HG02943 (cell line): ENCODE results near the gene ABTB1.

ENCODE experiments used
- ATAC-seq: cut with Tn5 transposase; IDR thresholded peaks from one replicate; pipeline ENCODE4 v1.9.1; 2021; ENCODE audit warnings: mild to moderate bottlenecking, low read depth, moderate library complexity; ENCODE audit not compliant: unreplicated experiment

The ABTB1 gene

GRCh38 chr3:127672429-127673190 is at the start of gene ABTB1:
Gene ABTB1, plus strand, starts transcription at chr3:127672952. Its CDS starts 74 bp downstream, at chr3:127673026.
- peak; percentile 68 for ATAC-seq

DNA sequence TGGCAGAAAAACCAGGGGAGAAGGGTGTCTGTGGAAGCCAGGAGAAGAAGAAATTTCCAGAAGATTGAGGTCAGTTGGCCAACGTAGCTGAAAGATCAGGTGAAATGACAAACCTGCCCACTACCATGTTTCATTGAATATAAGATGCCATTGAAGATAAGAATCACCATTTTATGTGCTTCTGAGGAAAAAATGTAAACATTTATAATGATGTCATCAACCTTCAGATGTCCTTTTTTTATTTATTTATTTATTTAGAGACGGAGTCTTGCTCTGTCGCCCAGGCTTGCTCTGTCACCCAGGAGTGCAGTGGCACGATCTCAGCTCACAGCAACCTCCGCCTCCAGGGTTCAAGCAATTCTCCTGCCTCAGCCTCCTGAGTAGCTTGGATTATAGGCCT is 48.7 kb upstream of the ABTB1 start:
- ATAC-seq: no peak

- no peak for ATAC-seq
Measured at GRCh38 chr3:127625821-127626220, 46.9 kb upstream of the ABTB1 start.

DNA sequence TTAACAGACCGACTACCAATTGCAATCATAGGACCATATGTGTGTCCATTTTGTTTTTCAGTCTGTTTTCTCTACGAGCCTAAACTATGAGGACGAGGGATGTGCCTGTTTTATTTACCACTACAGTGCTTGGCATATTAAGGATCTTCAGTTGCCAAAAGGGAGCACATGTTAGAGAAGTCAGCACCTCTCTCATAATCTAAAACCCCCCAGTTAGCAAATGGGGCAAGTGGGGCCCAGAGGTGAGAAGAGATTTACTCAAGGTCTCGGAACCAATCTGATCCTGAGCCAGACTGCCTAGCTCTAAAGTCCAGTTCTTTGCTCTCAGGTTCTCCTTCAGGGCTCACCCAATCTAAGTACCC is 44.3 kb upstream of the ABTB1 start:
- no peak for ATAC-seq

DNA sequence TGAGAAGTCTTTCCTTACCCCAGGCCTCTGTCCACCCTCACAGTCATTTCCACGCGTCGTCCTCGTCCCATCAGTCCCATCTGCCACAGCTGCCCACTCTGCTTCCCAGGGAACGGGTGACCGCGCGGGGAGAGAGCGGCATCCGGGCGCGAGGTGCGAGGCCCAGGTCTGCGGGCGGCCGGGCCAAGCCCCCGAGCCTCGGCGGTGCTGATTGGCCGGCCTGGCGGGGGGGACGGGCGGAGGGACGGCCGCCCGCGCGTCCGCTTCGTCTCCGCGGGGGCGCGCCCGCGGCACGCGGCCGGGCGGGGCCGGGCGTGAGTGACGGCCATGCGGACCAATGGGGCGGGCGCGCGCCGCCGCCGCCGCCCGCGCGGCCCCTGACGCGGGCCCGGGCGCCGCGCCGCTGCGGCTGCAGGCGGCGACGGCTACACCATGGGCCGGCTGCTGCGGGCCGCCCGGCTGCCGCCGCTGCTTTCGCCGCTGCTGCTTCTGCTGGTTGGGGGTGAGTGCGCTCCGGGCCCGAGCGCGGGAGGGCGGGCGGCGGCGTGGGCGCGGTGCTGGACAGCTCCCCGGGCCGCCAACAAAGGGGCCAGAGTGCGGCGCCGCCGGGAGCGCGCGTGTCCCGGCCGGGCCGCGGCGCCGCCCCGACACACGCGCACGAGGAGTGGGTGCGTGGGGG is 43.8 kb upstream of the ABTB1 start, which contains the start of gene PODXL2:
PODXL2 (plus strand) TSS at position 398 of the 679 bp plus-strand sequence; CDS start at position 433, 35 bp downstream.
- ATAC-seq: no peak

GRCh38 chr3:127629467-127630403 is 43.0 kb upstream of the ABTB1 start:
- no peak for ATAC-seq

- ATAC-seq: no peak
Measured at GRCh38 chr3:127630811-127631714, 41.7 kb upstream of the ABTB1 start.

DNA sequence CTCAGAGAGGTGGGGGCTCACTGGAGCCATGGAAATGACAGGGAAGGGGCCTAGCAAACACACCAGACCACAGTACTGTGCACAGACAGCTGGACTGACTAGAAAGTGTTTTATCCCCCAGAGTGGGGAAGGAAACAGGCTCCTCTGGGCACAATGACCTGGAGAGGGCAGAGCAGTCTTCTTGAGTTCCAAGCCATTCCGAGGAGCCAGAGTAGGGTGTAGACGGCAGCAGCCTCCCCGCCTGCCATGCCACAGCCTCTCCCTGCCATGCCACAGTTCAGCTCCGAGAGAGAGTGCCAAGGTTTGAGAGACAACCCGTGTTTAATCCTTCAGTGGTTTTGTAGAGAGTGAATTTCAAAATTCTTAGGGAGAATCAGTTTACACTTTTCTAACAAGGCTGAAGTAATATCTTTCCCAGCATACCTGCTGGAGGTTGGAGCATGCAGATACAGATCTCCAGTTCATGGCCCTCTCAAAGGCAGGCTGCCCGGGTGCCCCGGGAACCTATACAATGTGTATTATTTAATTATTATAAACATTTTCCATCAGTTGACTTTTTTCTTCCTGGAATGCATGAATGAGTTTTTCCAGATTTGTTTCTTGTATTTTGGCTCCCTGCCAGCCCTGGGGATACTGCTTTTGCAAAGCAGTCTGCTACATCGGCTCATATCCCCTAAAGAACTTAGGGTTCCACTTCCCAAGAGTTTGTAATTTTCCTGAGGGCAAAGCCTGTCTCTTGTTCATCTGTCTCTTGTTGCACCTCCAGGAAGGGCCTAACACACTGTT is 40.5 kb upstream of the ABTB1 start:
- no peak for ATAC-seq

DNA sequence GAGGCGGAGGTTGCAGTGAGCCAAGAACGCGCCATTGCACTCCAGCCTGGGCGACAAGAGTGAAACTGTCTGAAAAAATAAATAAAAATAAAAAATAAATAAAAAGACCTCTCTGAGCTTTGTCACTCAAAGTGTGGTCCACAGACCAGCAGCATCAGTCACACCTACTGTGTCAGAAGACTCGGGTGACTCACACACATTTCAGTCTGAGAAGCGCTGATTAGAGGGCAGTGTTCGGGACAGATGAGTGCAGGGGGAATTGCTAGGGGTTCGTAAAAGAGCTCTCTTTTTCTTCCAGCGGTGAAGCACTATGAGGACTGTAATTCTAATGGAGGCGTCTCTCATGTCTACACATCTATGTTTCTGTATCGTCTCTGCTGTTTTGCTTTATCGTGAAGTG is 38.1 kb upstream of the ABTB1 start:
- ATAC-seq: no peak

DNA sequence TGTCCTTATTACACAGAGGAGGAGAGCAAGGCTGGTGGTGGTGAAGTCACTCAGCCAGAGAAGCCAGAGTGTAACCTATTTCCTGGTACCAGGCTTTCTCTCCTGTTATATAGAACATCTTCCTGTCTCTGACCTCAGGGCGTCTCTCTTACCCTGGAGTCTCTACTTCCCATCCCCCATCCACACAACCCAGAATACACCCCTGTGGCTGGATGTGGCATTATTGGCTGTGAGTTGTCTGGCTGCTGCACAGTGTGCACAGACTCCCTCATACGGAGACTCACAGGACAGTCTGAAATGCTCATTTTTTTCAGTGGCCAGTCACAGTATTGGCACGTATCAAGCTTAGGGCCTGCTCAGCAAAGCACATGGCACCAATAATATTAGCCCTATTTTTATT is 35.2 kb upstream of the ABTB1 start:
- ATAC-seq: no peak

- no peak for ATAC-seq
Measured at GRCh38 chr3:127637971-127638370, 34.8 kb upstream of the ABTB1 start.

- ATAC-seq: no peak
Measured at GRCh38 chr3:127639173-127640041, 33.3 kb upstream of the ABTB1 start.

DNA sequence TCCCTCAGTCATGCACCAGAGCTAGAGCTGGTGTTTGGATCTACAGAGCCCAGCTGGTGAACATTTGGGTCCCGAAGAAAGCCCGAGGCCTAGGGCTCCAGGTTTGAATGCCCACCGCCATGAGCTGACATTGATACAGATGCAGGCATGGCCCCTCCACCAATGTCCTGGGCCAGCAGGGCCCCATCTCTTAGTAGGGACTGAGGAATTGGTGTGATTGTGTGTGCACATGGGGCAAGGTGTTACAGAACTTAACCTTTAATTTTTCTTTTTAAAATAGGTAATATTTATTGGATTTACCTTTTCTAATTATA is 32.8 kb upstream of the ABTB1 start:
- no peak for ATAC-seq

DNA sequence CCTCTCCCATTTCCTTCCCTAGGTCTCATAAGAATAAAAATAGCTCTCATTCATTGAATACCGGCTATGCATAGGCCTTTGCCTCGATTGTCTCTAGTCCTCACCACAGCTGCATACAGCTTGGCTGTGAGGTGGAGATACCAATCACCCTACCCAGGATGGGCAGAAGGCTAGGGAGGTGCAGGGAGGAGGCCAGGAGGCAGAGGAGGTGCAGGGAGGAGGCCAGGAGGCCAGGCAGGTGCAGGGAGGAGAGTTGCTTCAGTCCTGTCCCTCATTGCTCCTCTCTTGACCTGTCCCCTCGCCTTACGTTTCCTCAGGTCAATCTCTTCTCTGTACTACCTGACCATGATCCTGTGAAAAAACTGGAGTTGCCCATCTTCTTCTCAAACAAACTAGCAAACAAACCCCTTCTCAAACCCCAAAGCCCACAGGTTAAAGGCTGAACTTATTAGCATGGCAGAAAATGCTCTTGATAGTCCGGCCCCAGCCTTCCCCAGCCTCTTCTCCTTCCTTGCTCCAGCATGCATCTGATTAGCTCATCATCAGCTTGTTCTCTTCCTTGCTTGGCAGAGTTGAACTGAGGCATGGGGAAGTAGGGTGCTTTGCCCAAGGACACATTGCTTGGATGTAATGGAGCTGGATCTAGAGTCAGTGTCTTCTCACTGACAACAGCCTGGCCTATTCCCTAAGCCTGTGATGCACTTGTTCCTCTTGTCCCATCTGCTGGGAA is 27.9 kb upstream of the ABTB1 start:
- no peak for ATAC-seq

GRCh38 chr3:127645371-127646015 is 27.3 kb upstream of the ABTB1 start:
- no peak for ATAC-seq

DNA sequence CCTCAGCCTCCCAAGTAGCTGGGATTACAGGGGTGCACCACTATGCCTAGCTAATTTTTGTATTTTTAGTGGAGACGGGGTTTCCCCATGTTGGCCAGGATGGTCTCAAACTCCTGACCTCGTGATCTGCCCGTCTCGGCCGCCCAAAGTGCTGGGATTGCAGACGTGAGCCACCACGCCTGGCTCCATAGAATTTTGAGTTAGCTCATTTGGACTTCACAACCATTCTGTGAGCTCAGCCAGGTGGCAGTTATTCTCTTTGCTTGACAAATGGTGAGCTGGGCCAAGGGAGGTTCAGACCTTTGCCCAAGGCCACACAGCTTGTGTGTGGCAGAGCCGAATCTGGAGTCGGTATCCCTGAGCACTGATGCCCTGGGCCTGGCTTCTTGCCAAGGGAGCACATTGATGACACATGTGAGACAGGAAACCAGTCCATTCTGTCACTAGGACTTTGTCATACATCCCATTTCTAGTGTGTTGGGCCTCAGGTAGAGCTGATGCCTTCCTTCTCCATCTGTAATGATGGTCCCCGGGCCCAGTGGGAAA is 26.2 kb upstream of the ABTB1 start:
- ATAC-seq: no peak
